A673 (cell line): ENCODE measurements around the gene ADORA2B. TPM values are rescaled to one million over a fixed set of nuclear protein-coding genes. Genes with fewer than 3 reads are reported as not detected.

ENCODE experiments used
- BruUV-seq: library from RNA; stranded (reverse); fragments of 400-500 nt; replicated peaks from 2 replicates; lab custom pipeline; 2021; lab: Mats Ljungman, UMichigan
- CTCF ChIA-PET: fragments of 300-600 bp; sonication (Branson Sonifier 250); formaldehyde crosslinking; loops from one replicate; lab custom pipeline; 2022; ENCODE audit warnings: antibody characterized with exemption; lab: Charles Lee
- POLR2A ChIA-PET: fragments of 300-600 bp; sonication (Branson Sonifier 250); formaldehyde crosslinking; loops from one replicate; lab custom pipeline; 2022; ENCODE audit warnings: antibody characterized with exemption; ENCODE audit not compliant: low non-redundant PET; lab: Charles Lee
- DNase-seq: peaks from one replicate; pipeline ENCODE4 v3.0.0-alpha.2; 2015; ENCODE audit warnings: low spot score
- H3K27ac ChIP-seq: fragments of 200-600 bp; sonication (generic); 2 replicates; pipeline ENCODE4 v1.5.1; 2016; ENCODE audit warnings: mixed run types, low read depth, mild to moderate bottlenecking, mixed read lengths, antibody characterized with exemption, low read length; ENCODE audit not compliant: poor library complexity, severe bottlenecking
- H3K27me3 ChIP-seq: fragments of 200-600 bp; sonication (generic); replicated peaks from 2 replicates; pipeline ENCODE4 v1.6.1; 2017; ENCODE audit warnings: mixed run types, low read depth, mild to moderate bottlenecking, mixed read lengths, antibody characterized with exemption, low read length; ENCODE audit not compliant: insufficient read depth, poor library complexity
- H3K36me3 ChIP-seq: fragments of 200-600 bp; sonication (generic); 2 replicates; pipeline ENCODE4 v1.6.1; 2016; ENCODE audit warnings: mixed run types, mild to moderate bottlenecking, mixed read lengths, antibody characterized with exemption, low read length; ENCODE audit not compliant: insufficient read depth, poor library complexity, severe bottlenecking
- H3K4me1 ChIP-seq: fragments of 200-600 bp; sonication (generic); 2 replicates; pipeline ENCODE4 v1.6.1; 2017; ENCODE audit warnings: mixed run types, mild to moderate bottlenecking, mixed read lengths, antibody characterized with exemption, low read length; ENCODE audit not compliant: insufficient read depth, poor library complexity, severe bottlenecking
- H3K4me3 ChIP-seq: fragments of 200-600 bp; sonication (generic); 2 replicates; pipeline ENCODE4 v1.5.1; 2016; ENCODE audit warnings: low read depth, mixed run types, mild to moderate bottlenecking, mixed read lengths, low read length; ENCODE audit not compliant: poor library complexity, severe bottlenecking
- H3K9me3 ChIP-seq: fragments of 200-600 bp; sonication (generic); 2 replicates; pipeline ENCODE4 v1.6.1; 2016; ENCODE audit warnings: mixed run types, low read depth, mild to moderate bottlenecking, mixed read lengths, antibody characterized with exemption, low read length; ENCODE audit not compliant: poor library complexity, severe bottlenecking
- CTCF ChIP-seq: fragments of 300-800, 200-600 bp; sonication (generic); conservative IDR thresholded peaks from 2 replicates; pipeline ENCODE4 v1.5.1; 2017; ENCODE audit warnings: low read depth, mild to moderate bottlenecking, antibody characterized with exemption, low read length, moderate library complexity, mixed read lengths
- EZH2 ChIP-seq: fragments of 200-600 bp; sonication (generic); IDR thresholded peaks from 2 replicates; pipeline ENCODE4 v1.6.1; 2017; ENCODE audit warnings: borderline replicate concordance, low read depth, mild to moderate bottlenecking, mixed read lengths, antibody characterized with exemption, low read length; ENCODE audit not compliant: poor library complexity, severe bottlenecking
- intact Hi-C: fragments of 100-400 bp; cut with micrococcal nuclease; formaldehyde crosslinking; loops from one replicate; pipeline ENCODE4 v1.10.0; 2022; ENCODE audit not compliant: unreplicated experiment
- total RNA-seq: library from RNA; stranded (reverse); gene quantifications from 2 replicates; pipeline ENCODE4 v1.2.3, GENCODE V29; 2021

ADORA2B gene
- total RNA-seq, 1 experiment from 2014 or later, result 3.9 TPM

- Histone ChIP-seq H3K27me3 (no peaks in the 10 kb centered on the region), H3K27ac (no peak overlapping the region), H3K4me1 (peaks cover 5% of the 10 kb centered on the region), H3K36me3 (peaks cover 69% of the 10 kb centered on the region), H3K9me3 (peaks cover 8% of the 10 kb centered on the region), H3K4me3 (no peak overlapping the region)
- TF ChIP-seq CTCF (no peak), EZH2 (no peak)
- ChIA-PET POLR2A (no interaction called here), CTCF (no interaction called here)
- intact Hi-C loops, result no loop called here
- no peak for DNase-seq
- no TSS peak for BruUV-seq
These were observed 57.9 kb downstream of the ADORA2B start for GRCh38 chr17:16002708-16003260.

- POLR2A ChIA-PET, result no interaction called here
- CTCF ChIA-PET, result no interaction called here
- BruUV-seq, result no TSS peak
- peaks cover 5% of the 10 kb centered on the region for H3K4me1 ChIP-seq
- peaks cover 8% of the 10 kb centered on the region for H3K9me3 ChIP-seq
- intact Hi-C loops, result no loop called here
- peaks cover 79% of the 10 kb centered on the region for H3K36me3 ChIP-seq
- TF ChIP-seq CTCF, result no peak
- TF ChIP-seq EZH2, result no peak
- H3K27me3 ChIP-seq, result no peaks in the 10 kb centered on the region
- H3K4me3 ChIP-seq, result no peak overlapping the region
- H3K27ac ChIP-seq, result no peak overlapping the region
- no peak for DNase-seq
These were observed 58.9 kb downstream of the ADORA2B start for GRCh38 chr17:16003841-16004240.

- Histone ChIP-seq H3K36me3 (peaks cover 87% of the 10 kb centered on the region), H3K4me3 (no peak overlapping the region), H3K9me3 (peaks cover 8% of the 10 kb centered on the region), H3K4me1 (peaks cover 4% of the 10 kb centered on the region), H3K27ac (no peak overlapping the region), H3K27me3 (no peaks in the 10 kb centered on the region)
- ChIA-PET POLR2A (interaction anchor here (0.6 kb wide), 1 partner anchor 79 kb away, joined by 4 read pairs; no protein-coding TSS in a partner anchor), CTCF (no interaction called here)
- DNase-seq, result no peak
- intact Hi-C loops, result no loop called here
- BruUV-seq, result no TSS peak
- TF ChIP-seq EZH2 (no peak), CTCF (no peak)
These were observed 60.7 kb downstream of the ADORA2B start for GRCh38 chr17:16005636-16006035.
